A549 (cell line): Measurements from ENCODE around the gene IQCC. TPM values are rescaled to one million over a fixed set of nuclear protein-coding genes. Genes with fewer than 3 reads are reported as not detected.
"Not testable (repeated sequence)": the region's sequence is repeated elsewhere in the genome, so short reads cannot be mapped to it uniquely, and the experiment has no call there.

Experiments
- ATAC-seq, 2 experiments: fragments of 200-7000 bp in 1 of 2; fragments of >200 bp in 1 of 2; cut with Nextera tagmentation in 1 of 2; cut with Tn5 transposase in 1 of 2; 3 replicates each; pipeline versions ENCODE4 v1.8.0 to v1.9.1; 2018 to 2020; ENCODE audit warnings: mild to moderate bottlenecking in 1 of 2, moderate library complexity in 1 of 2
- CTCF ChIA-PET: fragments of 300-600 bp; sonication (Branson Sonifier 250); formaldehyde crosslinking; extraction: SDS; loops from one replicate; lab custom pipeline; 2021; ENCODE audit warnings: antibody characterized with exemption, inconsistent platforms; lab: Yijun Ruan, JAX
- POLR2A ChIA-PET: fragments of 350-600 bp; formaldehyde crosslinking; extraction: SDS; loops from one replicate; lab custom pipeline; 2021; ENCODE audit warnings: antibody characterized with exemption, inconsistent platforms; lab: Yijun Ruan, JAX
- DNase-seq, 2 experiments: peaks; one replicate each; pipeline versions ENCODE4 v3.0.0 to v3.0.0-alpha.2; 2011 to 2016; ENCODE audit warnings: low read depth in 1 of 2, low spot score in 1 of 2
- FAIRE-seq: peaks from 2 replicates; lab custom pipeline; 2011; peaks lifted over from hg19 to GRCh38; lab: Jason Lieb, UNC
- H3K27ac ChIP-seq, 2 experiments: fragments of >200 bp; sonication (Bioruptor Twin); formaldehyde crosslinking; 3 replicates each; pipeline ENCODE4 v1.5.1; 2016 to 2017
- H3K4me1 ChIP-seq: fragments of >200 bp; sonication (Bioruptor Twin); formaldehyde crosslinking; 3 replicates; pipeline ENCODE4 v1.6.1; 2016
- H3K4me2 ChIP-seq: fragments of >200 bp; sonication (Bioruptor Twin); formaldehyde crosslinking; 3 replicates; pipeline ENCODE4 v1.6.1; 2016
- H3K4me3 ChIP-seq: fragments of >200 bp; sonication (Bioruptor Twin); formaldehyde crosslinking; 3 replicates; pipeline ENCODE4 v1.5.1; 2016
- H3K9me3 ChIP-seq: fragments of >200 bp; sonication (Bioruptor Twin); formaldehyde crosslinking; 3 replicates; pipeline ENCODE4 v1.6.1; 2016
- BHLHE40 ChIP-seq: IDR thresholded peaks from 2 replicates; pipeline ENCODE4 v1.6.1; 2012; ENCODE audit warnings: low read depth, low read length, inconsistent platforms
- CEBPB ChIP-seq, 2 experiments: fragments of >200 bp in 1 of 2; sonication (Bioruptor Twin) in 1 of 2; formaldehyde crosslinking in 1 of 2; IDR thresholded peaks; 2 replicates each; pipeline ENCODE4 v1.6.1; 2012 to 2016
- EHF ChIP-seq: fragments of 250-450 bp; sonication (Bioruptor Pico); IDR thresholded peaks from 2 replicates; pipeline ENCODE4 v1.5.0; 2020; ENCODE audit warnings: mild to moderate bottlenecking
- ESRRA ChIP-seq: fragments of 150-350 bp; IDR thresholded peaks from 2 replicates; pipeline ENCODE4 v1.6.1; 2014; ENCODE audit warnings: mild to moderate bottlenecking, low read length, borderline replicate concordance
- FOSB ChIP-seq: fragments of 250-450 bp; sonication (Bioruptor Pico); IDR thresholded peaks from 2 replicates; pipeline ENCODE4 v1.5.0; 2020; ENCODE audit warnings: mild to moderate bottlenecking, moderate library complexity
- FOSL2 ChIP-seq, 2 experiments: fragments of 450-650 bp in 1 of 2; fragments of >200 bp in 1 of 2; sonication (Bioruptor Twin) in 1 of 2; formaldehyde crosslinking; IDR thresholded peaks; 2 replicates each; pipeline versions ENCODE4 v1.5.0 to v1.6.1; 2016 to 2020; ENCODE audit warnings: mild to moderate bottlenecking in 1 of 2, moderate library complexity in 1 of 2
- HEYL ChIP-seq: fragments of 250-450 bp; sonication (Bioruptor Pico); IDR thresholded peaks from 2 replicates; pipeline ENCODE4 v1.8.0; 2021; ENCODE audit warnings: mild to moderate bottlenecking, moderate library complexity
- MYC ChIP-seq: IDR thresholded peaks from 2 replicates; pipeline ENCODE4 v1.6.1; 2012; ENCODE audit warnings: mild to moderate bottlenecking, inconsistent platforms, low read length, improper control_type of control experiment, borderline replicate concordance
- NFE2L2 ChIP-seq: fragments of 150-350 bp; conservative IDR thresholded peaks from 2 replicates; pipeline ENCODE4 v1.6.1; 2014; ENCODE audit warnings: low read length
- PBX3 ChIP-seq: IDR thresholded peaks from 2 replicates; pipeline ENCODE4 v1.6.1; 2012
- PHF8 ChIP-seq: fragments of 200-600 bp; sonication (generic); IDR thresholded peaks from 2 replicates; pipeline ENCODE4 v1.6.1; 2016; ENCODE audit warnings: low read depth, mild to moderate bottlenecking, antibody characterized with exemption, moderate library complexity, borderline replicate concordance
- POLR2A ChIP-seq: IDR thresholded peaks from 2 replicates; pipeline ENCODE4 v1.6.1; 2012; ENCODE audit warnings: mild to moderate bottlenecking, low read length
- RARB ChIP-seq: fragments of 250-450 bp; sonication (Bioruptor Pico); IDR thresholded peaks from 2 replicates; pipeline ENCODE4 v1.8.0; 2021; ENCODE audit warnings: mild to moderate bottlenecking, moderate library complexity
- RCOR1 ChIP-seq: fragments of 150-350 bp; IDR thresholded peaks from 2 replicates; pipeline ENCODE4 v1.6.1; 2014; ENCODE audit warnings: antibody characterized with exemption, low read length, low read depth
- SMC3 ChIP-seq: fragments of >200 bp; sonication (Bioruptor Twin); formaldehyde crosslinking; IDR thresholded peaks from 3 replicates; pipeline ENCODE4 v1.6.1; 2018; ENCODE audit warnings: inconsistent platforms
- SREBF2 ChIP-seq: fragments of 450-650 bp; IDR thresholded peaks from 2 replicates; pipeline ENCODE4 v1.6.1; 2014; ENCODE audit warnings: mild to moderate bottlenecking, moderate library complexity
- TFCP2L1 ChIP-seq: fragments of 250-450 bp; sonication (Bioruptor Pico); IDR thresholded peaks from 2 replicates; pipeline ENCODE4 v1.5.0; 2021; ENCODE audit warnings: mild to moderate bottlenecking
- ZC3H11A ChIP-seq: fragments of 450-650 bp; IDR thresholded peaks from 2 replicates; pipeline ENCODE4 v1.6.1; 2014; ENCODE audit warnings: antibody characterized with exemption, mild to moderate bottlenecking
- WGBS: methylation state at CpG from one replicate; pipeline ENCODE4 v1.1.6; 2017; ENCODE audit errors: missing lambda C conversion rate; 5-methylcytosine and 5-hydroxymethylcytosine counted together
- polyA plus RNA-seq, 4 experiments: library from polyadenylated mRNA; depleted of rRNA in 3 of 4; stranded (reverse); fragments of >200 nt; fragmentation: RNase III in 1 of 4; extraction: RNeasy Plus Mini Kit Qiagen cat#74134 plus additional on column Dnase treatment in 1 of 4; gene quantifications; 2 replicates in 3 of 4; 3 replicates in 1 of 4; pipeline ENCODE4 v1.2.3, GENCODE V29; 2011 to 2017
- TF ChIP-seq, protein P1 (sequence below): fragments of >200 bp; sonication (Bioruptor Twin); formaldehyde crosslinking; IDR thresholded peaks from 2 replicates; pipeline ENCODE4 v1.6.1; 2016
- TF ChIP-seq, protein P2 (sequence below): fragments of 150-350 bp; IDR thresholded peaks from 2 replicates; pipeline ENCODE4 v1.6.1; 2014; ENCODE audit warnings: low read depth, mild to moderate bottlenecking, low read length
- TF ChIP-seq, protein P3 (sequence below): fragments of 450-650 bp; IDR thresholded peaks from 2 replicates; pipeline ENCODE4 v1.6.1; 2014; ENCODE audit warnings: antibody characterized with exemption
- TF ChIP-seq, protein P4 (sequence below): fragments of >200 bp; sonication (Bioruptor Twin); formaldehyde crosslinking; IDR thresholded peaks from 3 replicates; pipeline ENCODE4 v1.6.1; 2016

IQCC gene
- polyA plus RNA-seq, 2 of the 4 experiments (the other 2 are of a cell fraction) = 1.6 to 2.0 TPM

DNA sequence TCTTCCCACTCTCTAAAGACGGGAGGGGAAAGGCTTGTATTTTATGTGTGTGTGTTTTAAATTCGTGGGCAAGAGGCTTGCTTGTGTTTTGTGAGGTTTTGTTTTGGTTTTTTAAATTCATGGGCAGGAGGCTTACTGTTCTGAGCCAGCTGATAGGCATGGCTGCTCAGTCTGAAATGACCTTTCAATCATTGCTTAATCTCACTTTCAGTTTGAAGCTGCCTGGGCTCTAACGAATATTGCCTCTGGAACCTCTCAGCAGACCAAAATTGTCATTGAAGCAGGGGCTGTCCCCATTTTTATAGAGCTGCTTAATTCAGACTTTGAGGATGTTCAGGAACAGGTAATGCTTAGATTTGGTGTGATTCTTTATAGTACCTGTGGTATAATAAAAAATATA, 46.3 kb upstream of the IQCC start (continued):
- TF ChIP-seq ESRRA = no peak
- TF ChIP-seq SREBF2 = no peak
- TF ChIP-seq POLR2A = no peak

- WGBS = 95% methylated on average over 2 of the region's 2 CpGs
- no peak for ATAC-seq
- no peak for DNase-seq
- POLR2A ChIA-PET = no interaction called here
- TF ChIP-seq, protein P1, sequence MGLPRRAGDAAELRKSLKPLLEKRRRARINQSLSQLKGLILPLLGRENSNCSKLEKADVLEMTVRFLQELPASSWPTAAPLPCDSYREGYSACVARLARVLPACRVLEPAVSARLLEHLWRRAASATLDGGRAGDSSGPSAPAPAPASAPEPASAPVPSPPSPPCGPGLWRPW = no peak
- TF ChIP-seq, protein P2, sequence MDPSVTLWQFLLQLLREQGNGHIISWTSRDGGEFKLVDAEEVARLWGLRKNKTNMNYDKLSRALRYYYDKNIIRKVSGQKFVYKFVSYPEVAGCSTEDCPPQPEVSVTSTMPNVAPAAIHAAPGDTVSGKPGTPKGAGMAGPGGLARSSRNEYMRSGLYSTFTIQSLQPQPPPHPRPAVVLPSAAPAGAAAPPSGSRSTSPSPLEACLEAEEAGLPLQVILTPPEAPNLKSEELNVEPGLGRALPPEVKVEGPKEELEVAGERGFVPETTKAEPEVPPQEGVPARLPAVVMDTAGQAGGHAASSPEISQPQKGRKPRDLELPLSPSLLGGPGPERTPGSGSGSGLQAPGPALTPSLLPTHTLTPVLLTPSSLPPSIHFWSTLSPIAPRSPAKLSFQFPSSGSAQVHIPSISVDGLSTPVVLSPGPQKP = no peak
- TF ChIP-seq FOSL2 (IDR thresholded peaks at IDR 0.05) = no peak
- no peak for TF ChIP-seq FOSL2 (CRISPR knock-in tag; IDR thresholded peaks at IDR 0.05)
- TF ChIP-seq ZC3H11A = no peak
- no peak for TF ChIP-seq EHF
- no peak for TF ChIP-seq MYC
- TF ChIP-seq RARB = no peak
- CTCF ChIA-PET = interaction anchor here (0.6 kb wide), 1 partner anchor 832 kb away, joined by 3 read pairs; no protein-coding TSS in a partner anchor
- no peak overlapping the region for H3K4me2 ChIP-seq
- FAIRE-seq = no peak
- no peaks in the 10 kb centered on the region for H3K9me3 ChIP-seq
- H3K27ac ChIP-seq = no peak overlapping the region
- H3K4me1 ChIP-seq = no peaks in the 10 kb centered on the region
- no peak overlapping the region for H3K4me3 ChIP-seq
Measured at GRCh38 chr1:32163405-32163804, 42.1 kb upstream of the IQCC start.

GRCh38 chr1:32165633-32166032, 39.8 kb upstream of the IQCC start:
- CTCF ChIA-PET = interaction anchor here (1.2 kb wide), 1 partner anchor 12 kb away, joined by 3 read pairs; no protein-coding TSS in a partner anchor
- ATAC-seq, H3K4me2 ChIP-seq, POLR2A ChIA-PET, H3K27ac ChIP-seq, H3K4me1 ChIP-seq, H3K9me3 ChIP-seq, DNase-seq, H3K4me3 ChIP-seq, FAIRE-seq: not testable (repeated sequence)
- WGBS = 96% methylated on average over 10 of the region's 10 CpGs

GRCh38 chr1:32170991-32171390, 34.5 kb upstream of the IQCC start:
- TF ChIP-seq RCOR1 (no peak), MYC (no peak)
- TF ChIP-seq, protein P2 = no peak
- TF ChIP-seq, protein P3, sequence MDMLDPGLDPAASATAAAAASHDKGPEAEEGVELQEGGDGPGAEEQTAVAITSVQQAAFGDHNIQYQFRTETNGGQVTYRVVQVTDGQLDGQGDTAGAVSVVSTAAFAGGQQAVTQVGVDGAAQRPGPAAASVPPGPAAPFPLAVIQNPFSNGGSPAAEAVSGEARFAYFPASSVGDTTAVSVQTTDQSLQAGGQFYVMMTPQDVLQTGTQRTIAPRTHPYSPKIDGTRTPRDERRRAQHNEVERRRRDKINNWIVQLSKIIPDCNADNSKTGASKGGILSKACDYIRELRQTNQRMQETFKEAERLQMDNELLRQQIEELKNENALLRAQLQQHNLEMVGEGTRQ = no peak
- H3K4me1 ChIP-seq = peaks cover 7% of the 10 kb centered on the region; the same call in 2 of the 3 replicates
- no peak overlapping the region for H3K4me3 ChIP-seq
- 87% methylated on average over 4 of the region's 4 CpGs for WGBS
- H3K27ac ChIP-seq = no peak overlapping the region
- H3K4me2 ChIP-seq = no peak overlapping the region
- CTCF ChIA-PET = no interaction called here
- FAIRE-seq = no peak
- DNase-seq = no peak
- H3K9me3 ChIP-seq = no peaks in the 10 kb centered on the region
- no peak for ATAC-seq
- POLR2A ChIA-PET = no interaction called here

- FAIRE-seq (no peak), ATAC-seq (no peak), DNase-seq (no peak)
- ChIA-PET CTCF (no interaction called here), POLR2A (interaction anchor here (0.6 kb wide), 1 partner anchor 58 kb away, joined by 3 read pairs; no protein-coding TSS in a partner anchor)
- Histone ChIP-seq H3K4me1 (peaks cover 7% of the 10 kb centered on the region; the same call in 2 of the 3 replicates), H3K4me2 (no peak overlapping the region), H3K4me3 (no peak overlapping the region), H3K27ac (no peak overlapping the region), H3K9me3 (no peaks in the 10 kb centered on the region)
- WGBS = 86% methylated on average over 1 of the region's 1 CpG
- no peak for TF ChIP-seq FOSB (CRISPR knock-in tag)
- TF ChIP-seq SMC3 = no peak
- no peak for TF ChIP-seq PHF8
- no peak for TF ChIP-seq HEYL (CRISPR knock-in tag)
- TF ChIP-seq ESRRA = no peak
- TF ChIP-seq, protein P4, sequence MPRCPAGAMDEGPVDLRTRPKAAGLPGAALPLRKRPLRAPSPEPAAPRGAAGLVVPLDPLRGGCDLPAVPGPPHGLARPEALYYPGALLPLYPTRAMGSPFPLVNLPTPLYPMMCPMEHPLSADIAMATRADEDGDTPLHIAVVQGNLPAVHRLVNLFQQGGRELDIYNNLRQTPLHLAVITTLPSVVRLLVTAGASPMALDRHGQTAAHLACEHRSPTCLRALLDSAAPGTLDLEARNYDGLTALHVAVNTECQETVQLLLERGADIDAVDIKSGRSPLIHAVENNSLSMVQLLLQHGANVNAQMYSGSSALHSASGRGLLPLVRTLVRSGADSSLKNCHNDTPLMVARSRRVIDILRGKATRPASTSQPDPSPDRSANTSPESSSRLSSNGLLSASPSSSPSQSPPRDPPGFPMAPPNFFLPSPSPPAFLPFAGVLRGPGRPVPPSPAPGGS = no peak
- no peak for TF ChIP-seq NFE2L2
- no peak for TF ChIP-seq PBX3
- TF ChIP-seq, protein P1 = no peak
- no peak for TF ChIP-seq BHLHE40
- TF ChIP-seq TFCP2L1 = no peak
- TF ChIP-seq CEBPB (IDR thresholded peaks at IDR 0.05) = no peak
- TF ChIP-seq EHF = no peak
Measured at GRCh38 chr1:32172621-32173245, 32.7 kb upstream of the IQCC start.
